Stomach (tissue), 9 donors: Measurements from ENCODE around the gene B3GNT7. TPM values are rescaled to one million over a fixed set of nuclear protein-coding genes. Genes with fewer than 3 reads are reported as not detected.

ENCODE experiments used
- DNase-seq, 2 donors: peaks; one replicate each; pipeline versions ENCODE4 v3.0.0 to v3.0.0-alpha.2; 2013 to 2019
- H3K27ac ChIP-seq, 5 donors: fragments of 200-600 bp in 4 of 5; sonication (generic) in 4 of 5; one replicate each; pipeline ENCODE4 v1.5.1; 2013 to 2019; ENCODE audit warnings: mild to moderate bottlenecking in 1 of 5, moderate library complexity in 1 of 5
- H3K27me3 ChIP-seq, 3 donors: fragments of 200-600 bp; sonication (generic); one replicate each; pipeline ENCODE4 v1.5.1; 2017 to 2019; ENCODE audit warnings: mixed run types in 1 of 3
- H3K36me3 ChIP-seq, 4 donors: fragments of 200-600 bp; sonication (generic); 1 replicate in 3 of 4; 2 replicates in 1 of 4; pipeline ENCODE4 v1.5.1; 2016 to 2019
- H3K4me1 ChIP-seq, 4 donors: fragments of 200-600 bp; sonication (generic); one replicate each; pipeline ENCODE4 v1.5.1; 2016 to 2019
- H3K4me3 ChIP-seq, 4 donors: fragments of 200-600 bp; sonication (generic) in 3 of 4; one replicate each; pipeline ENCODE4 v1.5.1; 2016 to 2019; ENCODE audit warnings: mild to moderate bottlenecking in 1 of 4
- H3K9me3 ChIP-seq, 4 donors: fragments of 200-600 bp; sonication (generic); one replicate each; pipeline ENCODE4 v1.5.1; 2016 to 2019
- CTCF ChIP-seq, 7 experiments: fragments of 450-650 bp in 4 of 7; fragments of 200-600 bp in 3 of 7; sonication (generic) in 3 of 7; IDR thresholded peaks; one replicate each; pipeline ENCODE4 v1.5.1; 2016 to 2019; ENCODE audit warnings: antibody characterized with exemption in 7 of 7, control low read depth in 2 of 7, mild to moderate bottlenecking in 1 of 7
- EP300 ChIP-seq: sonication (generic); formaldehyde crosslinking; IDR thresholded peaks from one replicate; pipeline ENCODE4 v1.6.1; 2017; ENCODE audit warnings: antibody characterized with exemption
- POLR2A ChIP-seq, 4 donors: fragments of 450-650 bp; IDR thresholded peaks; one replicate each; pipeline ENCODE4 v1.6.1; 2016; ENCODE audit warnings: antibody characterized with exemption in 4 of 4, control low read depth in 2 of 4, mild to moderate bottlenecking in 1 of 4, moderate library complexity in 1 of 4
- POLR2AphosphoS5 ChIP-seq, 3 donors: sonication (generic); formaldehyde crosslinking; IDR thresholded peaks; one replicate each; pipeline ENCODE4 v1.6.1; 2016; ENCODE audit warnings: antibody characterized with exemption in 3 of 3
- WGBS, 5 donors: extraction: QIAGEN DNeasy Blood & Tissue Kit in 3 of 5; methylation state at CpG; one replicate each; pipeline versions ENCODE4 v1.1.5 to v1.1.7; 2013 to 2018; 5-methylcytosine and 5-hydroxymethylcytosine counted together
- intact Hi-C: fragments of 100-400 bp; cut with DNase I; formaldehyde crosslinking; loops from one replicate; pipeline ENCODE4 v1.15.1; 2023; ENCODE audit warnings: low total_unique reads
- polyA plus RNA-seq, 3 donors: library from polyadenylated mRNA; stranded (reverse); fragments of 200-250 nt; gene quantifications; one replicate each; pipeline ENCODE4 v1.2.3, GENCODE V29; 2013
- total RNA-seq, 5 donors: library from RNA; depleted of rRNA; stranded (reverse); fragments of >200 nt; gene quantifications; one replicate each; pipeline versions ENCODE4 v1.1.0 to v1.2.3, GENCODE V29; 2014 to 2016
- donor health status: healthy with polysubstance abuse.
- donor health status: Bipolar disorder and iron deficiency.
- donor health status: healthy.

The B3GNT7 gene
- total and polyA plus RNA-seq, 8 donors = 1.9 to 156 (median 16.3) TPM

GRCh38 chr2:231388725-231389346, 6.7 kb upstream of the B3GNT7 start:
- WGBS, 5 donors = 85 to 92% (median 91%) methylated on average over 13 to 15 of the region's 15 CpGs
- DNase-seq = no peak
- Histone ChIP-seq H3K4me1 (peaks cover 6 to 12% (median 9%) of the 10 kb centered on the region in 4 donors), H3K4me3 (no peak overlapping the region), H3K27me3 (peaks cover 0 to 14% (median 0%) of the 10 kb centered on the region in 3 donors), H3K9me3 (peaks cover 0 to 14% (median 6%) of the 10 kb centered on the region in 4 donors), H3K36me3 (peaks cover 0 to 8% (median 0%) of the 10 kb centered on the region in 4 donors), H3K27ac (peak overlapping the region in 4 of 5 donors; percentile 38 to 62 (median 46))
- intact Hi-C loops = no loop called here
- TF ChIP-seq POLR2AphosphoS5 (IDR thresholded peaks at IDR 0.05) = no peak
- TF ChIP-seq EP300 = no peak
- TF ChIP-seq POLR2A (IDR thresholded peaks at IDR 0.05) = no peak
- TF ChIP-seq CTCF (IDR thresholded peaks at IDR 0.05) = no peak

GRCh38 chr2:231390667-231391066, 4.8 kb upstream of the B3GNT7 start:
- DNase-seq = no peak
- peaks cover 0 to 5% (median 0%) of the 10 kb centered on the region in 4 donors for H3K36me3 ChIP-seq
- TF ChIP-seq CTCF (IDR thresholded peaks at IDR 0.05) (no peak), POLR2AphosphoS5 (IDR thresholded peaks at IDR 0.05) (no peak), POLR2A (IDR thresholded peaks at IDR 0.05) (no peak), EP300 (no peak)
- no peak overlapping the region for H3K27ac ChIP-seq
- 75 to 91% (median 84%) methylated on average over 8 of the region's 8 CpGs for WGBS, 5 donors
- H3K27me3 ChIP-seq = peaks cover 0 to 31% (median 9%) of the 10 kb centered on the region in 3 donors
- no peaks in the 10 kb centered on the region for H3K9me3 ChIP-seq
- intact Hi-C loops = no loop called here
- H3K4me3 ChIP-seq = no peak overlapping the region
- peaks cover 14 to 25% (median 18%) of the 10 kb centered on the region in 4 donors for H3K4me1 ChIP-seq

GRCh38 chr2:231391981-231392380, 3.5 kb upstream of the B3GNT7 start:
- no peak for TF ChIP-seq POLR2AphosphoS5 (IDR thresholded peaks at IDR 0.05)
- no peak for TF ChIP-seq POLR2A (IDR thresholded peaks at IDR 0.05)
- no peak for TF ChIP-seq EP300
- TF ChIP-seq CTCF (IDR thresholded peaks at IDR 0.05) = no peak
- Histone ChIP-seq H3K27me3 (peaks cover 0 to 42% (median 19%) of the 10 kb centered on the region in 3 donors), H3K27ac (no peak overlapping the region), H3K4me3 (no peak overlapping the region), H3K9me3 (no peaks in the 10 kb centered on the region), H3K36me3 (no peaks in the 10 kb centered on the region), H3K4me1 (peaks cover 20 to 34% (median 26%) of the 10 kb centered on the region in 4 donors)
- intact Hi-C loops = no loop called here
- DNase-seq = no peak
- WGBS, 5 donors = 70 to 83% (median 81%) methylated on average over 6 to 7 of the region's 7 CpGs

GRCh38 chr2:231392431-231393148, 2.9 kb upstream of the B3GNT7 start:
- WGBS, 5 donors = 92 to 96% (median 94%) methylated on average over 14 of the region's 14 CpGs
- peaks cover 0 to 2% (median under 1%) of the 10 kb centered on the region in 4 donors for H3K36me3 ChIP-seq
- no peaks in the 10 kb centered on the region for H3K9me3 ChIP-seq
- TF ChIP-seq CTCF (IDR thresholded peaks at IDR 0.05) = no peak
- no peak for TF ChIP-seq POLR2AphosphoS5 (IDR thresholded peaks at IDR 0.05)
- TF ChIP-seq POLR2A (IDR thresholded peaks at IDR 0.05) = no peak
- no peak for TF ChIP-seq EP300
- peaks cover 20 to 36% (median 26%) of the 10 kb centered on the region in 4 donors for H3K4me1 ChIP-seq
- no peak overlapping the region for H3K27ac ChIP-seq
- H3K27me3 ChIP-seq = peaks cover 0 to 42% (median 19%) of the 10 kb centered on the region in 3 donors
- H3K4me3 ChIP-seq = no peak overlapping the region
- DNase-seq = no peak
- intact Hi-C loops = no loop called here
